Right atrium auricular region (tissue), 2 donors: ENCODE measurements around the gene SPOCK1. TPM values are rescaled to one million over a fixed set of nuclear protein-coding genes. Genes with fewer than 3 reads are reported as not detected.
A peak's percentile ranks its signal among the peaks of the same experiment; 100 is the strongest.

ENCODE experiments used
- DNase-seq: peaks from one replicate; pipeline ENCODE4 v3.0.0-alpha.2; 2019; ENCODE audit warnings: low spot score
- H3K27ac ChIP-seq, 2 donors: fragments of 200-600 bp; sonication (generic); 1 replicate in 1 of 2; 2 replicates in 1 of 2; pipeline ENCODE4 v1.5.1; 2016 to 2019
- H3K27me3 ChIP-seq, 2 donors: fragments of 200-600 bp; sonication (generic); one replicate each; pipeline versions ENCODE4 v1.5.1 to v1.6.0; 2017 to 2019
- H3K36me3 ChIP-seq: fragments of 200-600 bp; sonication (generic); one replicate; pipeline ENCODE4 v1.5.1; 2016
- H3K4me1 ChIP-seq, 2 donors: fragments of 200-600 bp; sonication (generic); one replicate each; pipeline versions ENCODE4 v1.5.1 to v1.6.0; 2017 to 2019
- H3K4me3 ChIP-seq, 2 donors: fragments of 200-600 bp; sonication (generic); 1 replicate in 1 of 2; 2 replicates in 1 of 2; pipeline ENCODE4 v1.5.1; 2017 to 2019; ENCODE audit warnings: mild to moderate bottlenecking in 1 of 2, moderate library complexity in 1 of 2
- H3K9me3 ChIP-seq, 2 donors: fragments of 200-600 bp; sonication (generic); one replicate each; pipeline ENCODE4 v1.5.1; 2019
- CTCF ChIP-seq, 2 donors: fragments of 200-600 bp; sonication (generic); IDR thresholded peaks; one replicate each; pipeline ENCODE4 v1.5.1; 2019; ENCODE audit warnings: antibody characterized with exemption in 2 of 2
- total RNA-seq, 2 donors: library from RNA; depleted of rRNA; stranded (reverse); fragments of >200 nt; gene quantifications; one replicate each; pipeline ENCODE4 v1.1.0, GENCODE V29; 2016

SPOCK1 gene
- total RNA-seq, 2 donors from 2014 or later = 59.8 to 84.5 TPM

GRCh38 chr5:137205231-137206027, 293.7 kb downstream of the SPOCK1 start:
- H3K36me3 ChIP-seq = no peaks in the 10 kb centered on the region
- TF ChIP-seq CTCF (IDR thresholded peaks at IDR 0.05) = no peak
- H3K4me1 ChIP-seq = peaks cover 0 to 26% of the 10 kb centered on the region in 2 donors

GRCh38 chr5:137203011-137203632, 296.0 kb downstream of the SPOCK1 start:
- TF ChIP-seq CTCF (IDR thresholded peaks at IDR 0.05) = no peak
- Histone ChIP-seq H3K9me3 (no peaks in the 10 kb centered on the region), H3K4me3 (no peak overlapping the region), H3K36me3 (no peaks in the 10 kb centered on the region), H3K27ac (no peak overlapping the region), H3K4me1 (peaks cover 0 to 13% of the 10 kb centered on the region in 2 donors), H3K27me3 (no peaks in the 10 kb centered on the region)
- DNase-seq = no peak

More at GRCh38 chr5:137205231-137206027, 293.7 kb downstream of the SPOCK1 start:
- H3K27me3 ChIP-seq = no peaks in the 10 kb centered on the region
- DNase-seq = no peak
- H3K27ac ChIP-seq = peak overlapping the region in 1 of 2 donors; percentile 55
- no peak overlapping the region for H3K4me3 ChIP-seq
- H3K9me3 ChIP-seq = no peaks in the 10 kb centered on the region

GRCh38 chr5:137201876-137202275, 297.2 kb downstream of the SPOCK1 start:
- Histone ChIP-seq H3K9me3 (no peaks in the 10 kb centered on the region), H3K27me3 (no peaks in the 10 kb centered on the region), H3K4me1 (peaks cover 0 to 13% of the 10 kb centered on the region in 2 donors), H3K36me3 (no peaks in the 10 kb centered on the region), H3K27ac (no peak overlapping the region), H3K4me3 (no peak overlapping the region)
- peak; percentile 71 for DNase-seq
- peak in 1 of 2 donors; percentile 52 for TF ChIP-seq CTCF (IDR thresholded peaks at IDR 0.05)

- TF ChIP-seq CTCF (IDR thresholded peaks at IDR 0.05) = no peak
- no peaks in the 10 kb centered on the region for H3K36me3 ChIP-seq
- no peak for DNase-seq
- no peaks in the 10 kb centered on the region for H3K27me3 ChIP-seq
- no peak overlapping the region for H3K27ac ChIP-seq
- H3K4me3 ChIP-seq = no peak overlapping the region
- H3K9me3 ChIP-seq = no peaks in the 10 kb centered on the region
- H3K4me1 ChIP-seq = peaks cover 0 to 10% of the 10 kb centered on the region in 2 donors
These were observed 298.0 kb downstream of the SPOCK1 start for GRCh38 chr5:137200906-137201700.

- Histone ChIP-seq H3K9me3 (no peaks in the 10 kb centered on the region), H3K27me3 (no peaks in the 10 kb centered on the region), H3K36me3 (no peaks in the 10 kb centered on the region), H3K27ac (no peak overlapping the region), H3K4me3 (no peak overlapping the region), H3K4me1 (no peaks in the 10 kb centered on the region)
- TF ChIP-seq CTCF (IDR thresholded peaks at IDR 0.05) = peak in 1 of 2 donors; percentile 19
- DNase-seq = no peak
These were observed 299.2 kb downstream of the SPOCK1 start for GRCh38 chr5:137199966-137200365.
